T-helper 1 cell treated with Interleukin-12 subunit alpha and Interleukin-12 subunit beta and Interleukin-4 antibody, amounts not matched to agents 30 μg/mL and 1 μg/mL, for 36 hours (primary cell): ENCODE data around the gene TNC.

Source experiments
- H3K27ac Mint-ChIP-seq: one replicate; pipeline ENCODE4 v1.8.0; 2021; ENCODE audit warnings: mild to moderate bottlenecking, mixed read lengths
- H3K27me3 Mint-ChIP-seq: one replicate; pipeline ENCODE4 v1.8.0; 2021; ENCODE audit warnings: low read depth, mixed read lengths
- H3K36me3 Mint-ChIP-seq: one replicate; pipeline ENCODE4 v1.8.0; 2021; ENCODE audit warnings: low read depth, mixed read lengths
- H3K4me1 Mint-ChIP-seq: one replicate; pipeline ENCODE4 v1.8.0; 2021; ENCODE audit warnings: low read depth, mixed read lengths
- H3K4me3 Mint-ChIP-seq: one replicate; pipeline ENCODE4 v1.8.0; 2021; ENCODE audit warnings: mild to moderate bottlenecking, moderate library complexity, mixed read lengths
- H3K9me3 Mint-ChIP-seq: one replicate; pipeline ENCODE4 v1.8.0; 2021; ENCODE audit warnings: mixed read lengths

The TNC gene

DNA sequence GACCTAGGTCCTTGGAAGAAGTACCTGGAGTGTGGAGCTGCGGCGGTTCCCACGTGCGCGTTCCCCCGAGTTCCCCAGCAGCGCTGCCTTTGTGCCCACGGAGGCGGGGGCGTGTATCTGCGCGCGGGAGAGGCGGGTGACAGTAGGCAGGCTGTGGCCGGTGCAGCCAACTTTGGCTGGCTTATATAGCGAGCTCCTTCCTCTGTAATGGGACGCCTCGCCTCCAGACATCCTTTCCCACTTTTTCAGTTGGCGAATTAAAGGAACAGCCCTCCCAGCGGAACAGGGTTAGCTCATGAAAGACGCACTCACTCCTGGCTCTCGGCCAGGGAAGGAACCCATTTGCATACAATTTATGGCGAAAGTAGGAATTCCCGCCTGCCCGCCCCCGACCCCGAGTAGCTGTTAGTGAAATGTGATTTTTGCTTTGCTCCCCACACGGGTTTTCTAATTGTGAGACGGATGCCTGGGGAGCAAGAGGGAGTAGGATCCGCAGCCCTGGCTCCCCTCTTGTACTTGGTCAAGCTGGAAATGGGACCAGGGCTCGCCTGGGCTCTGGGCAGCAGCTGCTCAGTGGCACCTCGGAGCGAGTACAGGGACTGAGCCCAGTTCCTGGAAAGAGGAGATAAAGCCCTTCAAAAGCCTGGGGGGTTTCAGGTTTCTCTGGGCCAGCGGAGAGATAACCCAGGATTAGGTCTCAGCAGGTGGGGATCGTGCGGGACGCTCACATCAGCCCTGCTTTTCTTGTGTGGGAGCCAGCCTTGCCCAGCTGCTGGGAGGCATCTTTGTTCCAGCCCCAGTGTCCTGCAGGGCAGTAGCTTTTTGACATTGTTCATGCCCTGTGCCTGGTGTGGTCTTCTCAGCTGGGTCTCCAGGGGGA, at the start of gene TNC:
Gene TNC, minus strand, starts transcription at position 159 of the 880 bp plus-strand sequence. CDS start 27,139 bp downstream, outside the sequence.
- Mint-ChIP-seq H3K36me3 (no peaks in the 10 kb centered on the region), H3K27ac (no peak within 1 kb of the TSS), H3K4me3 (no peak within 1 kb of the TSS), H3K9me3 (no peaks in the 10 kb centered on the region), H3K27me3 (peaks cover 82% of the 10 kb centered on the region), H3K4me1 (peaks cover 13% of the 10 kb centered on the region)

DNA sequence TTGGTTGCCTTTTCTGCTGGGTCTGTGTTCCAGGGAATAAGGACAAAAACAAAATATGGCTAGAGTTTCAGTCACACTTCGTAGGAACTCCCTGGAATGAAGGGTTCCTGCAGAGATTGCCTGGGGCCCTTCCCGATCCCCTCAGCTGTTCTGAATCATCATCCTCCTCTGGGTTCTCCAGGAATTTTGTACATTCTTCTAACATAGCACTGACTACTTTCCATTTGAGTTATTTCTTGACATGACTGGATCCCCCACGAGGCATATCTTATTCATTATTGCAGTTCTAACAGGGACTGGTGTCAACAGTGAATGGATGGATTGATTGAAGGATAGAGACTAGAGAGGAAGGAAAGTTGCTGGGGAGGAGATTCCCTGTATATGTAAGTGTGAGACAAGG, 49.2 kb upstream of the TNC start:
- Mint-ChIP-seq H3K4me3 (no peak overlapping the region), H3K27ac (no peak overlapping the region), H3K36me3 (no peaks in the 10 kb centered on the region), H3K9me3 (peaks cover 15% of the 10 kb centered on the region), H3K27me3 (peaks cover 17% of the 10 kb centered on the region), H3K4me1 (no peaks in the 10 kb centered on the region)

DNA sequence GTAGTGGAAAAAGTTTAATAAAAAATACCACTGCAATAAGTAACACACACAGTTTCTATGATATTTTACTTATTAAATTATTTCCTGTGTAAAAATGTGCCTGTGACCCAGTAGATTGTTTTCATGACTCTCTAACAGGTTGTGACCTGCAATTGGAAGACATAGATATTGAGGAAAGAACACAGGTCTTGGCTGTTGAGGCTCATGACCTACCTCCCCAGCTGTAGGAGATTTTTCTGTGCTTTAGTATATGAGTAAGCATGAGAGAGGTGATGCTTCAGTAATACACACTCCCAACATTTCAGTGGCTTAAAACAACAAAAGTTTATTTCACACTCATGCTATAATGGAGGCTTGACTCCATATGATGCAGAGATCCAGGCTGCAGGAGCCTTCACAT, 47.3 kb upstream of the TNC start:
- peaks cover 21% of the 10 kb centered on the region for H3K9me3 Mint-ChIP-seq
- no peak overlapping the region for H3K4me3 Mint-ChIP-seq
- peaks cover 15% of the 10 kb centered on the region for H3K27me3 Mint-ChIP-seq

DNA sequence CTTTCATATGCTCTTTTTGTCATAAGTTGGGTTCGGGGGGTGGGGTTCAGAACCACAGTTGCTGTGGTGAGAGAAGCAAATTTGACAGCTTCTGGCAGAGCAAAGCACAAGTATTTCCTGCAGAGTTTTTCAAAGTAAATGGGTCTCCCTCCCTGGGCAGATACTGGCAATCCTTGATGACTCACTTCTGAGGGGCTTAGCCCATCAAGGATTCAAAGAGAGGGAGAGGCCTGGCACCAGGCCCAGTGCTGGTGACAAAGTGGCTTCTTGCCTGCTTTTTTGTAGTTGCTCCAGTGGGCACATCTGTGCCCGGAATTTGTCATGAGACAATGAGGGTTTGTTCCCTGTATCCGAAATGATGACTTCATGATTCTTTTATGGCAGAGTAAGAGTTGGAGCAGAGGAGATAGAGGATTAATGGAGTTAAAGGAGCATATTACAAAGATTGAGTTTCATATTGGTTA, 46.6 kb upstream of the TNC start:
- Mint-ChIP-seq H3K4me3 (no peak overlapping the region), H3K27ac (no peak overlapping the region), H3K9me3 (peaks cover 21% of the 10 kb centered on the region), H3K4me1 (no peaks in the 10 kb centered on the region), H3K27me3 (peaks cover 15% of the 10 kb centered on the region), H3K36me3 (no peaks in the 10 kb centered on the region)

More for the DNA sequence above, 47.3 kb upstream of the TNC start:
- Mint-ChIP-seq H3K36me3 (no peaks in the 10 kb centered on the region), H3K4me1 (no peaks in the 10 kb centered on the region), H3K27ac (peak overlapping the region; percentile 22)

DNA sequence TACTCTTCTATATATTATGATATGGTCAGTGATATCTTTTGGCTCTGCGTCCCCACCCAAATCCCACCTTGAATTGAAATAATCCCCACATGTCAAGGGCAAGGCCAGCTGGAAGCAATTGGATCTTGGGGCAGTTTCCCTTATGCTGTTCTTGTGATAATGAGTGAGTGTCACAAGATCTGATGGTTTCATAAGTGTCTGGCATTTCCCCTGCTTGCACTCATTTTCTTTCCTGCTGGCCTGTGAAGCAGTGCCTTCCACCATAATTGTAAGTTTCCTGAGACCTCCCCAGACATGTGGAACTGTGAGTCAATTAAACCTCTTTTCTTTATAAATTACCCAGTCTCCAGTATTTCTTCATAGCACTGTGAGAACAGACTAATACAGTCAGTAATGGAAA, 45.0 kb upstream of the TNC start:
- H3K27ac Mint-ChIP-seq = no peak overlapping the region
- no peaks in the 10 kb centered on the region for H3K36me3 Mint-ChIP-seq
- H3K4me3 Mint-ChIP-seq = no peak overlapping the region
- peaks cover 11% of the 10 kb centered on the region for H3K27me3 Mint-ChIP-seq
- H3K9me3 Mint-ChIP-seq = peaks cover 28% of the 10 kb centered on the region
- H3K4me1 Mint-ChIP-seq = no peaks in the 10 kb centered on the region

DNA sequence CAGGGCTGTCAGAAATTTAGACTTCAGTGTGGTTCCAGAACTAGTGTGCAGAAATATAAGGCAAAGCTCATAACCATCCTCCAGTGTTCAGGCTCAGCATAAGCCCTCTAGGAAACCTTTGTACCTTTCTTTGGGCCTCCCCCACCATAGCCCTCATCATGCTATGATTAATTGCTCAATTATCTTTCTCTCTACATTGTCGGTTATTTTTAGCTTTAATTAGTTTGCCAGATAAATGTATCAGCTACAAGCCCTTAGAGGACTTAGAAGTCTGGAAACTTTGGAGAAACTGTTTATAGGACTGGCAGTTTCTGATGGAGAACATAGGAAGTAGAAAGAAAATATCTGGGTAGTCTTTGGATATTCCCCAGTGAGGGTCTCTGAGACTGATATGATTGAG, 43.5 kb upstream of the TNC start:
- peaks cover 18% of the 10 kb centered on the region for H3K27me3 Mint-ChIP-seq
- no peak overlapping the region for H3K4me3 Mint-ChIP-seq
- H3K4me1 Mint-ChIP-seq = no peaks in the 10 kb centered on the region
- no peaks in the 10 kb centered on the region for H3K36me3 Mint-ChIP-seq
- H3K27ac Mint-ChIP-seq = no peak overlapping the region
- H3K9me3 Mint-ChIP-seq = peaks cover 28% of the 10 kb centered on the region

DNA sequence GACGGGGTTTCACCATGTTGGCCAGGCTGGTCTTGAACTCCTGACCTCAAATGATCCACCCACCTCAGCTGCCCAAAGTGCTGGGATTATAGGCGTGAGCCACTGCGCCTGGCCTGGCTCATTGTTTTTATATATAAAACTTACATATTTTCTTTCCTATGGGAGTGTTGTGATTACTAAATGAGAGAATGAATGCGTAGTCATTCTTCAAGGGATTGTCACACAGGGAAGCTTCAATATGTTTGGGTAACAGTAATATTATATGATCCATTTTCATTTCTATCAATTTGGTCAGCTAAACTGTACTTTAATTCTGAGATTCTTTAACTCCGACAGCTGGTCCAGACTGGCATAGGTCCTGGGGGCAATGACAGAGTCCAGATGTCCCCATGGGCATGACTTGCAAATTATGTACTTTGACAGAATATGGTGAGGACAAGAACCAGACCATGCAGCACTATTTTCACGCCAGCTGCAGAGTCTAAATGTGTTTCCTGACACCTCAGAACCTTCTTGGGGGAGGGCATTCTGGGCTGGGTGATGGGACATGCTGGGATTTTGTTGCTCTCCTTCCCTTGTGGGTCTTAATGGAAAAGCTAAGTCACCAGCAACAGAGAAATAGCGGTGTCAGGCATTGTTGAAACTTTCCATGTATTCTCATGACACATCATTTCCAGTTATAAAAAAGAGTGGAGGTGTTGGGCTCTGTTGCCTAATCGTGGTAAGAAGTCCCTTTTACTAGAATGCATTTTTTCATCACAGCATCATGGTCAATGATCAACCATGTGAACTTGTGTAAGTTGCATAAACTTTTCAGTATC, 40.9 kb upstream of the TNC start:
- H3K27me3 Mint-ChIP-seq = peaks cover 19% of the 10 kb centered on the region
- peaks cover 28% of the 10 kb centered on the region for H3K9me3 Mint-ChIP-seq
- peaks cover 4% of the 10 kb centered on the region for H3K4me1 Mint-ChIP-seq
- no peak overlapping the region for H3K4me3 Mint-ChIP-seq
- no peak overlapping the region for H3K27ac Mint-ChIP-seq
- H3K36me3 Mint-ChIP-seq = no peaks in the 10 kb centered on the region

DNA sequence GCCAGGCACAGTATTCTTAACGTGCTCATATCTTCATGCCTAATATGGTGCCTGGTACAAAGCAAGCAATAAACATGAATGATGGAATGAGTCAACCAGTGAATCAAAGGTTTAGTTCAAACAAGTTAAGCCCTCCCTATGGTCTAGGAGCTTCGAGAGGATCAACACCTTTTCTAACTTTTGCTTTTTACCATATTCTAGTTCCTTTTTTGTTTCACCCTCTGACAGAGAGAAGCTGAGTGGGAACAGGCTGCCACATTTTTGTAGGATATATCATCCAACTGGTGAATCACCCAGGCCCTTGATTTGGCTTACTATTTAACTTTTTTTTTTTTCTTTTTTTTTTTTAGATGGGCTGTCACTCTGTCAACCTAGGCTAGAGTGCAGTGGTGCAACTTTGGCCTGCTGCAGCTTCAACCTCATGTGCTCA, 39.3 kb upstream of the TNC start:
- Mint-ChIP-seq H3K36me3 (no peaks in the 10 kb centered on the region), H3K4me3 (no peak overlapping the region), H3K9me3 (peaks cover 14% of the 10 kb centered on the region), H3K27me3 (peaks cover 14% of the 10 kb centered on the region), H3K27ac (no peak overlapping the region), H3K4me1 (peaks cover 7% of the 10 kb centered on the region)

DNA sequence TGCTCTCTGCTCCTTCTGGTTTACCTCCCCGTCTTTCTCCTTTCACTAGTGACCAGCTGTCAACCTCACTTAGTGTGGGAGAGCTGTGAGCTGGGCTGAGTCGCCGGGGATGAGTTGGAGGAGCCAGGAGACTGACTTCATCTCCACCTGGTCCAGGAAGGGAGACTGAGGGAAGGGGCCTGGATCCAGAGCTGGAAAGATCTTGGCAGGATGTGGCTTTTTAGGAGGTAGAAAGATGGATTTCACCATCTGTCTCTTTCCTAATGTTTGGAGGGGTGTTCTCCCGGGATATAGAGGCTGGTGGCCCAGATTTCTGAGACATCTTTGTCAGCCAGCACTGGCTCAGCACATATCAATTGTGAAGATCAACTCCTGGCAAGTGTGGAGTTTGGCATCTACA, 37.1 kb upstream of the TNC start:
- peaks cover 26% of the 10 kb centered on the region for H3K27me3 Mint-ChIP-seq
- peaks cover 3% of the 10 kb centered on the region for H3K36me3 Mint-ChIP-seq
- peaks cover 10% of the 10 kb centered on the region for H3K4me1 Mint-ChIP-seq
- peaks cover 7% of the 10 kb centered on the region for H3K9me3 Mint-ChIP-seq
- H3K4me3 Mint-ChIP-seq = no peak overlapping the region
- H3K27ac Mint-ChIP-seq = no peak overlapping the region

DNA sequence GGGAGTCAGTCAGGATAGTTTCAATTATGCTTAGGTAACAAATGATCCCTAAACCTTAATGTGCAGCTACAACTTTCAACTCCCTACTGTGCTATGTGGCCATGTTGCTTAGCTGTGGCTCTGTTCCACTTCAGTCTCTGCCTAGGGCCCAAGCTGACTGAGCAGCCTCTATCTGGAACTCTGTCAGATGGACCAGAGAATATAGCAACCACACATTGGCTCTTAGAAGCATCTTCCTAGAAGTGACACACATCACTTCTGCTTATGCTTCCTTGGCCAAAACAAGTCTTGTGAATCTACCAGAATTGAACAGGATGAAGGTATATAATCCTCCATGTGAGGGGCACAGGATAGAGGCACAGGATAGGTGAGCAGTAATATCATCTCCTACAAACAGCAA, 36.7 kb upstream of the TNC start:
- Mint-ChIP-seq H3K36me3 (peaks cover 5% of the 10 kb centered on the region), H3K9me3 (peaks cover 7% of the 10 kb centered on the region), H3K4me1 (peaks cover 10% of the 10 kb centered on the region), H3K4me3 (no peak overlapping the region), H3K27me3 (peaks cover 29% of the 10 kb centered on the region), H3K27ac (no peak overlapping the region)

DNA sequence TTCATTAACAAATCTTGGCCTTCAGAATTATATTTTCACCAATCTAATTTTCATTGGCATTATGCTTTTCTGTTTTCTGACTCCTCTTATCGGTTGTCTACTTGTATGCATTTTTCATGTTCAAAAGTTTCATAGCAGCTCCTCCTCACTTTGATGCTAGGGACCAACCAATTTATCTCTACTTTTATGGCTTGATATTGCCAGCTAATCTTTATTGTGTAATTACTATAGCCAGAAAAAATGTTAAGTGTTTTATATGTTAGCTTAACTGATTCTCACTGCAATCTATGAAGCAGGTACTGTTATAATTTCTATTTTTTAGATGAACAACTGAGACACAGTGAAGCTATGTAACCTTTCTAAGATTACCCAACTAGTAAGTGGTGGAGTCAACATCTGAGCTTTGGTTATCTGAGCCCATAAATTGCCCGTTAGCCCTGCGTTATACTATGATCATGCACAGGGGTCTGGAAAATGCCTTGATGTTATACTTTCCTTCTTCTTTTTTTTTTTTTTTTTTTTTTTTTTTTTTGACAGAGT, 34.4 kb upstream of the TNC start:
- no peak overlapping the region for H3K27ac Mint-ChIP-seq
- no peak overlapping the region for H3K4me3 Mint-ChIP-seq
- no peaks in the 10 kb centered on the region for H3K9me3 Mint-ChIP-seq
- peaks cover 46% of the 10 kb centered on the region for H3K27me3 Mint-ChIP-seq
- H3K36me3 Mint-ChIP-seq = peaks cover 5% of the 10 kb centered on the region
- H3K4me1 Mint-ChIP-seq = peaks cover 10% of the 10 kb centered on the region

DNA sequence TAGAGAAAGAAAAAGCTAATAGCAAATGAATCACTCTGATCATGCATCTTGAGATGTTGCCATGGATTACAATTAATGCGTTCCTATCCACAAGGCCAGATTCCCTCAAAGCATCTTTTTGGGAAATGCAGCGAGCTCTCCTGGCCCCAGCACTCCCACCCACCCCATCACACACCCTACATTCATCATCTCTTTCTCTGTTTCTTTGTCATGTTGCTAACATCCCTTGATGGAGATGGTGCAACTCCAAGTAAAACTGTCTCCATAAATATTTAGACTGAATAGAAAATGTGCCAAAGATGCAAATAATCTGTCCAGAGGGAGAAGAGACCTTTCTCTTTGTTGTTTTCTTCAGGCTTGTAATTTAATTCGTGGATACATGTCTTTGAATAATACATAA, 30.8 kb upstream of the TNC start:
- H3K4me1 Mint-ChIP-seq = peaks cover 10% of the 10 kb centered on the region
- H3K9me3 Mint-ChIP-seq = peaks cover 3% of the 10 kb centered on the region
- H3K27me3 Mint-ChIP-seq = peaks cover 44% of the 10 kb centered on the region
- H3K4me3 Mint-ChIP-seq = no peak overlapping the region
- H3K36me3 Mint-ChIP-seq = peaks cover 7% of the 10 kb centered on the region
- no peak overlapping the region for H3K27ac Mint-ChIP-seq

DNA sequence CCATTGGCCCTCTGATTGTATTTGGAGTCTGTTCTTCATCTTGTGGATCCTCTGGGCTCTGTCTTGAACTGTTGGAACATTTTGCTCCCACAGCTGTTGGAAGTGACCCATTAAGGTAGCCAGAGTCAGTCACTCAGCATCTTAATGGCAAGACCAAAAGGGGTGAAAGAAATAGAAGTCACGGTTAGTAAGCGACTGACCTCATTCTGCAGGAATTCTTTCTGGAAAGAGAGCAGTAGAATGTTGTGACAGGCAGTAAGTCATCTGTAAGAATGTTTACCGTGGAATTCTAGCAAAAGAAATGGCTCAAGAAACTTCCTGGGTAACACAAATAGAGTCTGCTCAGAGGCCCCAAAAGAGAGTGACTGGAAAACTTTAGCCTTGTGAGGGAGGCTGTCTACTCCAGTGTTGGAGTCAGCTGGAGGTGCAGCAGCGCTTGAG, 28.6 kb upstream of the TNC start:
- H3K9me3 Mint-ChIP-seq = peaks cover 3% of the 10 kb centered on the region
- H3K27me3 Mint-ChIP-seq = peaks cover 38% of the 10 kb centered on the region
- H3K4me1 Mint-ChIP-seq = peaks cover 27% of the 10 kb centered on the region
- peaks cover 7% of the 10 kb centered on the region for H3K36me3 Mint-ChIP-seq
- H3K27ac Mint-ChIP-seq = no peak overlapping the region
- no peak overlapping the region for H3K4me3 Mint-ChIP-seq

DNA sequence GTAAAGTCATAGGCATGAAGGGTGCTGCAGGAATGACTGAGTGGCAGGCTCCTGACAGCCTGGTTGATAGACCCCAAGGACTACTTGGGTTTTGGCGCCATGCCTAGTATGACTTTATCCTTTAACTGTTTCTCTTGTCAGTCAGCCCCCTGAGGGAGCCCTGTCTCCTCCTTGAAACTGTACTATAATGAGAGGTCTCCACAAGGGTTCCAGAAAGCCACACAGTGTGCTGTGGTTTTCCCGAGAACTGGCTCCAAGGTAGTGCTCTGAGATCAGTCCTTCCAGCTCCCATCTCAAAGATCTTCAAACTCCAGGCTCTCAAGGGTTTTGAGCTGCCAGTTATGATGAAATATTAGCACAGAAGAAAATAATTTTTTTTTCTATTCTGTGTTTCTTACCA, 26.7 kb upstream of the TNC start:
- Mint-ChIP-seq H3K4me3 (no peak overlapping the region), H3K27me3 (peaks cover 30% of the 10 kb centered on the region), H3K36me3 (peaks cover 8% of the 10 kb centered on the region), H3K4me1 (peaks cover 31% of the 10 kb centered on the region), H3K27ac (no peak overlapping the region), H3K9me3 (peaks cover 3% of the 10 kb centered on the region)
